K562 (cell line): ENCODE data around the gene ZMAT2. TPM values are rescaled to one million over a fixed set of nuclear protein-coding genes. Genes with fewer than 3 reads are reported as not detected.
A peak's percentile ranks its signal among the peaks of the same experiment; 100 is the strongest.

Source experiments
- CHD1 ChIP-seq: fragments of 200-600 bp; sonication (generic); IDR thresholded peaks from one replicate; pipeline ENCODE4 v1.6.1; 2012; ENCODE audit warnings: mild to moderate bottlenecking, moderate library complexity, low read length, inconsistent platforms
- MXI1 ChIP-seq: IDR thresholded peaks from 2 replicates; pipeline ENCODE4 v1.6.1; 2011; ENCODE audit warnings: low read depth, mild to moderate bottlenecking, improper control_type of control experiment, low read length
- NONO ChIP-seq, 2 experiments: fragments of 200-400 bp in 1 of 2; fragments of 450-650 bp in 1 of 2; formaldehyde crosslinking in 1 of 2; IDR thresholded peaks; 2 replicates each; pipeline ENCODE4 v1.6.1; 2017; ENCODE audit warnings: low read depth in 2 of 2, mild to moderate bottlenecking in 2 of 2, moderate library complexity in 2 of 2, low read length in 1 of 2
- SAP30 ChIP-seq: fragments of 200-600 bp; sonication (generic); IDR thresholded peaks from 2 replicates; pipeline ENCODE4 v1.6.1; 2012; ENCODE audit warnings: borderline replicate concordance, low read depth, mild to moderate bottlenecking, moderate library complexity, low read length, control low read depth, inconsistent platforms; ENCODE audit not compliant: insufficient read depth, poor library complexity, severe bottlenecking
- SP1 ChIP-seq: sonication (generic); formaldehyde crosslinking; IDR thresholded peaks from 2 replicates; pipeline ENCODE4 v1.8.1; 2022; ENCODE audit warnings: mild to moderate bottlenecking, missing genetic modification reagents
- TFAM ChIP-seq: fragments of 250-450 bp; sonication (Bioruptor Pico); conservative IDR thresholded peaks from 2 replicates; pipeline ENCODE4 v1.5.0; 2021; ENCODE audit warnings: mild to moderate bottlenecking, moderate library complexity
- ZFP30 ChIP-seq: fragments of 250-450 bp; sonication (Bioruptor Pico); IDR thresholded peaks from 2 replicates; pipeline ENCODE4 v1.8.0; 2022; ENCODE audit warnings: moderate library complexity, mild to moderate bottlenecking, inconsistent platforms, borderline replicate concordance
- ZNF695 ChIP-seq: fragments of 450-650 bp; formaldehyde crosslinking; IDR thresholded peaks from 2 replicates; pipeline ENCODE4 v1.4.0; 2020; ENCODE audit warnings: mild to moderate bottlenecking, moderate library complexity
- polyA plus RNA-seq, 8 experiments: library from polyadenylated mRNA; depleted of rRNA in 4 of 8; stranded (reverse) in 5 of 8; unstranded in 3 of 8; fragments of >200 nt; fragmentation: Nextera tagmentation in 2 of 8; fragmentation: Illumina TruSeq in 1 of 8; extraction: Ambion mirVana in 2 of 8; extraction: Trizol in 1 of 8; gene quantifications; 2 replicates each; pipeline versions ENCODE4 v1.2.1 to v1.2.3, GENCODE V29; 2011 to 2014; ENCODE audit warnings: inconsistent platforms in 1 of 8, missing spikeins in 1 of 8
- total RNA-seq, 7 experiments: library from RNA; depleted of rRNA in 6 of 7; stranded (reverse); fragments of >200 nt in 6 of 7; fragmentation: Illumina TruSeq in 2 of 7; extraction: Trizol in 2 of 7; gene quantifications; 2 replicates each; pipeline versions ENCODE4 v1.2.1 to v1.2.3, GENCODE V29; 2011 to 2021; ENCODE audit warnings: low replicate concordance in 1 of 7
- TF ChIP-seq, protein P1 (sequence below), 2 experiments: fragments of 200-800 bp in 1 of 2; sonication (Bioruptor generic) in 1 of 2; sonication (generic) in 1 of 2; formaldehyde crosslinking in 1 of 2; IDR thresholded peaks in 1 of 2; conservative IDR thresholded peaks in 1 of 2; 2 replicates each; pipeline versions ENCODE4 v1.5.0 to v1.6.1; 2016 to 2020; ENCODE audit warnings: missing compliant biosample characterization in 1 of 2, missing genetic modification characterization in 1 of 2, missing genetic modification reagents in 1 of 2
- TF ChIP-seq, protein P2 (sequence below): fragments of 250-450 bp; sonication (Bioruptor Pico); IDR thresholded peaks from 2 replicates; pipeline ENCODE4 v1.8.0; 2021; ENCODE audit warnings: moderate library complexity, mild to moderate bottlenecking, inconsistent platforms
- TF ChIP-seq, protein P3 (sequence below), 2 experiments: fragments of 450-650 bp in 1 of 2; sonication (generic) in 1 of 2; formaldehyde crosslinking in 1 of 2; IDR thresholded peaks; 2 replicates each; pipeline versions ENCODE4 v1.7.1 to v1.9.0; 2016 to 2022; ENCODE audit warnings: inconsistent platforms in 1 of 2, mild to moderate bottlenecking in 1 of 2, missing genetic modification reagents in 1 of 2

Gene ZMAT2
- total and polyA plus RNA-seq, 9 of the 15 experiments (the other 6 are each of a cell fraction or from before 2014, with no cell fraction given), result 44.2 to 101 (median 69.2) TPM

DNA sequence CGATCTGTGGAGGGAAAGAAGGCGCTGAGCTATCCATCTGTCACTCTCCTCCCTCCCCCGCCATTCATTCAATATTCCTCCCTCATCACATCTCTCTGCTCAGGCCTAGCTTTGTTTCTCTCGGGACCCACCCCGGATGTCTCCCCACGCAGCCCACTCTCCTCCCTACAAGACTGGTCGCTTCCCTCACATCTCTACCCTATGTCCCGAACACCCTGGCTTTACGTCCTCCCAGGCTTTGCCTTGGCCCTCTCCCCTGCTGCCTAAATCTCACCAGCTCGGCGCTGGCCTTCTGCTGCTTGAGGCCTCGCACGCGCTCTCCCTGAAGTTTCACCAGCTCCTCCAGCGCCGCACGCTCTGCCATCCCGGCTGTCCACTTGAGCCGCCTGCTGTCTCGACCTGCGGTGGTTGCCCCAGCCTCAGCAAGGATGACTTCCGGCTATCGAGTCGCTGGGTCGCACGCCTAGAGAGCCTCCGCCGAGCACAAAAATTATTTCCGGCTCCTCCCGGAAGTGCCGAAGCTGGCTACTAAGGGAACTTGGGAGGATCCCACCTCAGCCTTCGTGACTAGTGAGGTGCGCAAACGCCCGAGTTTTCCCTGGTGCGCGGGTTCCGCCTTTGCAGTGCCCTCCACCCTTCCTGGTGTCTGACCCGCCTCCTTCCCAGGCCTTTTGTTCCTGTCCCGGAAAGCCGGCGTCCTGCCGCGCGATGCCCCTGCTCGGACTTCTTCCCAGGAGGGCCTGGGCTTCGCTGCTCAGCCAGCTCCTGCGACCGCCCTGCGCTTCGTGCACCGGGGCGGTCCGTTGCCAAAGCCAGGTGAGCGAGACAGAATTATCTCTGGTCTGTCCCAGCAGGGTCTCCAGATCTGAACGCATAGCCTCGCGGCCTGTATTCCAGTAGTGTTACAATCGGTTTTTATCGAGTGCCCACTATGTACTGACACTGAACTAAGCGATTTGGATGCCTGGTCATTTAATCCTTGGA, 9.0 kb upstream of the ZMAT2 start, which contains the start of the genes HARS1 and HARS2 (continued):
- no peak for TF ChIP-seq TFAM (CRISPR knock-in tag)
- TF ChIP-seq SP1 (CRISPR knock-in tag), result no peak
- TF ChIP-seq NONO (IDR thresholded peaks at IDR 0.05; ENCODE audit: low read depth in 2 of 2, low read length in 1 of 2), result peak in 1 of 2 experiments; percentile 7; a peak in 1 of 4 replicates
- TF ChIP-seq, protein P1, sequence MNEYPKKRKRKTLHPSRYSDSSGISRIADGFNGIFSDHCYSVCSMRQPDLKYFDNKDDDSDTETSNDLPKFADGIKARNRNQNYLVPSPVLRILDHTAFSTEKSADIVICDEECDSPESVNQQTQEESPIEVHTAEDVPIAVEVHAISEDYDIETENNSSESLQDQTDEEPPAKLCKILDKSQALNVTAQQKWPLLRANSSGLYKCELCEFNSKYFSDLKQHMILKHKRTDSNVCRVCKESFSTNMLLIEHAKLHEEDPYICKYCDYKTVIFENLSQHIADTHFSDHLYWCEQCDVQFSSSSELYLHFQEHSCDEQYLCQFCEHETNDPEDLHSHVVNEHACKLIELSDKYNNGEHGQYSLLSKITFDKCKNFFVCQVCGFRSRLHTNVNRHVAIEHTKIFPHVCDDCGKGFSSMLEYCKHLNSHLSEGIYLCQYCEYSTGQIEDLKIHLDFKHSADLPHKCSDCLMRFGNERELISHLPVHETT (CRISPR knock-in tag; conservative IDR thresholded peaks at IDR 0.05 in 1 of 2, IDR thresholded peaks at IDR 0.05 in 1 of 2), result peak in 1 of 2 experiments; percentile 66; a peak in 2 of 4 replicates
- peak; percentile 56 for TF ChIP-seq CHD1
- TF ChIP-seq ZNF695 (CRISPR knock-in tag), result 0 out of 2 replicates have a peak, but pooled peaks have one; percentile 7
- TF ChIP-seq, protein P2, sequence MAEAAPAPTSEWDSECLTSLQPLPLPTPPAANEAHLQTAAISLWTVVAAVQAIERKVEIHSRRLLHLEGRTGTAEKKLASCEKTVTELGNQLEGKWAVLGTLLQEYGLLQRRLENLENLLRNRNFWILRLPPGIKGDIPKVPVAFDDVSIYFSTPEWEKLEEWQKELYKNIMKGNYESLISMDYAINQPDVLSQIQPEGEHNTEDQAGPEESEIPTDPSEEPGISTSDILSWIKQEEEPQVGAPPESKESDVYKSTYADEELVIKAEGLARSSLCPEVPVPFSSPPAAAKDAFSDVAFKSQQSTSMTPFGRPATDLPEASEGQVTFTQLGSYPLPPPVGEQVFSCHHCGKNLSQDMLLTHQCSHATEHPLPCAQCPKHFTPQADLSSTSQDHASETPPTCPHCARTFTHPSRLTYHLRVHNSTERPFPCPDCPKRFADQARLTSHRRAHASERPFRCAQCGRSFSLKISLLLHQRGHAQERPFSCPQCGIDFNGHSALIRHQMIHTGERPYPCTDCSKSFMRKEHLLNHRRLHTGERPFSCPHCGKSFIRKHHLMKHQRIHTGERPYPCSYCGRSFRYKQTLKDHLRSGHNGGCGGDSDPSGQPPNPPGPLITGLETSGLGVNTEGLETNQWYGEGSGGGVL (CRISPR knock-in tag), result no peak
- TF ChIP-seq, protein P3, sequence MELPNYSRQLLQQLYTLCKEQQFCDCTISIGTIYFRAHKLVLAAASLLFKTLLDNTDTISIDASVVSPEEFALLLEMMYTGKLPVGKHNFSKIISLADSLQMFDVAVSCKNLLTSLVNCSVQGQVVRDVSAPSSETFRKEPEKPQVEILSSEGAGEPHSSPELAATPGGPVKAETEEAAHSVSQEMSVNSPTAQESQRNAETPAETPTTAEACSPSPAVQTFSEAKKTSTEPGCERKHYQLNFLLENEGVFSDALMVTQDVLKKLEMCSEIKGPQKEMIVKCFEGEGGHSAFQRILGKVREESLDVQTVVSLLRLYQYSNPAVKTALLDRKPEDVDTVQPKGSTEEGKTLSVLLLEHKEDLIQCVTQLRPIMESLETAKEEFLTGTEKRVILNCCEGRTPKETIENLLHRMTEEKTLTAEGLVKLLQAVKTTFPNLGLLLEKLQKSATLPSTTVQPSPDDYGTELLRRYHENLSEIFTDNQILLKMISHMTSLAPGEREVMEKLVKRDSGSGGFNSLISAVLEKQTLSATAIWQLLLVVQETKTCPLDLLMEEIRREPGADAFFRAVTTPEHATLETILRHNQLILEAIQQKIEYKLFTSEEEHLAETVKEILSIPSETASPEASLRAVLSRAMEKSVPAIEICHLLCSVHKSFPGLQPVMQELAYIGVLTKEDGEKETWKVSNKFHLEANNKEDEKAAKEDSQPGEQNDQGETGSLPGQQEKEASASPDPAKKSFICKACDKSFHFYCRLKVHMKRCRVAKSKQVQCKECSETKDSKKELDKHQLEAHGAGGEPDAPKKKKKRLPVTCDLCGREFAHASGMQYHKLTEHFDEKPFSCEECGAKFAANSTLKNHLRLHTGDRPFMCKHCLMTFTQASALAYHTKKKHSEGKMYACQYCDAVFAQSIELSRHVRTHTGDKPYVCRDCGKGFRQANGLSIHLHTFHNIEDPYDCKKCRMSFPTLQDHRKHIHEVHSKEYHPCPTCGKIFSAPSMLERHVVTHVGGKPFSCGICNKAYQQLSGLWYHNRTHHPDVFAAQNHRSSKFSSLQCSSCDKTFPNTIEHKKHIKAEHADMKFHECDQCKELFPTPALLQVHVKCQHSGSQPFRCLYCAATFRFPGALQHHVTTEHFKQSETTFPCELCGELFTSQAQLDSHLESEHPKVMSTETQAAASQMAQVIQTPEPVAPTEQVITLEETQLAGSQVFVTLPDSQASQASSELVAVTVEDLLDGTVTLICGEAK (IDR thresholded peaks at IDR 0.05), result peak; percentile 98
- TF ChIP-seq, protein P3 (CRISPR knock-in tag; IDR thresholded peaks at IDR 0.05), result no peak
- TF ChIP-seq SAP30, result peak; percentile 23
- TF ChIP-seq ZFP30, result no peak
- peak; percentile 55; the same call in 1 of the 2 replicates for TF ChIP-seq MXI1
